K562 (cell line): Measurements from ENCODE around the gene GRIK5. TPM values are rescaled to one million over a fixed set of nuclear protein-coding genes. Genes with fewer than 3 reads are reported as not detected.
A peak's percentile ranks its signal among the peaks of the same experiment; 100 is the strongest.

Source experiments
- BMI1 ChIP-seq: fragments of 150-350 bp; IDR thresholded peaks from 2 replicates; pipeline ENCODE4 v1.6.1; 2014; ENCODE audit warnings: low read length
- BRF1 ChIP-seq: IDR thresholded peaks from 3 replicates; pipeline ENCODE4 v1.6.1; 2011; ENCODE audit warnings: borderline replicate concordance, mild to moderate bottlenecking; ENCODE audit not compliant: insufficient read length; ENCODE audit errors: extremely low read depth
- DPF2 ChIP-seq: fragments of 450-650 bp; IDR thresholded peaks from 2 replicates; pipeline ENCODE4 v1.6.1; 2016
- EP300 ChIP-seq: IDR thresholded peaks from 2 replicates; pipeline ENCODE4 v1.6.1; 2012; ENCODE audit warnings: low read length, improper control_type of control experiment
- ETV5 ChIP-seq: sonication (generic); formaldehyde crosslinking; IDR thresholded peaks from 2 replicates; pipeline ENCODE4 v1.4.0; 2020; ENCODE audit warnings: low read depth, mild to moderate bottlenecking, missing genetic modification reagents
- FOXP1 ChIP-seq: sonication (generic); formaldehyde crosslinking; IDR thresholded peaks from 2 replicates; pipeline ENCODE4 v1.8.0; 2022; ENCODE audit warnings: mild to moderate bottlenecking, missing genetic modification reagents
- HOXB6 ChIP-seq: fragments of 250-450 bp; sonication (Bioruptor Pico); IDR thresholded peaks from 2 replicates; pipeline ENCODE4 v1.5.1; 2022; ENCODE audit warnings: mild to moderate bottlenecking, borderline replicate concordance
- ILF3 ChIP-seq: fragments of 450-650 bp; IDR thresholded peaks from 2 replicates; pipeline ENCODE4 v1.6.1; 2018; ENCODE audit warnings: antibody characterized with exemption, mild to moderate bottlenecking, moderate library complexity, borderline replicate concordance
- KLF16 ChIP-seq: IDR thresholded peaks from 2 replicates; pipeline ENCODE4 v1.6.1; 2016; ENCODE audit warnings: antibody characterized with exemption
- L3MBTL2 ChIP-seq: fragments of 450-650 bp; IDR thresholded peaks from 2 replicates; pipeline ENCODE4 v1.6.1; 2016; ENCODE audit warnings: mild to moderate bottlenecking, moderate library complexity
- NFE2 ChIP-seq: IDR thresholded peaks from 2 replicates; pipeline ENCODE4 v1.6.1; 2014; ENCODE audit warnings: antibody characterized with exemption, low read depth
- PCBP2 ChIP-seq: fragments of 200-400 bp; formaldehyde crosslinking; IDR thresholded peaks from 2 replicates; pipeline ENCODE4 v1.6.1; 2018; ENCODE audit warnings: low read length, low read depth, mild to moderate bottlenecking, moderate library complexity; ENCODE audit not compliant: poor library complexity, severe bottlenecking
- RBM22 ChIP-seq: fragments of 200-400 bp; formaldehyde crosslinking; IDR thresholded peaks from 2 replicates; pipeline ENCODE4 v1.6.1; 2018; ENCODE audit warnings: low read length, low read depth; ENCODE audit not compliant: poor library complexity, severe bottlenecking
- RNF2 ChIP-seq: sonication (generic); IDR thresholded peaks from 2 replicates; pipeline ENCODE4 v1.6.1; 2016
- ZC3H4 ChIP-seq: sonication (generic); formaldehyde crosslinking; IDR thresholded peaks from 2 replicates; pipeline ENCODE4 v1.9.0; 2021; ENCODE audit warnings: missing genetic modification reagents, borderline replicate concordance
- ZNF239 ChIP-seq: fragments of 250-450 bp; sonication (Bioruptor Pico); IDR thresholded peaks from 2 replicates; pipeline ENCODE4 v1.4.0; 2020; ENCODE audit warnings: mild to moderate bottlenecking
- ZNF3 ChIP-seq: fragments of 250-450 bp; sonication (Bioruptor Pico); IDR thresholded peaks from 2 replicates; pipeline ENCODE4 v1.5.0; 2021; ENCODE audit warnings: mild to moderate bottlenecking, moderate library complexity
- ZNF77 ChIP-seq: fragments of 250-450 bp; sonication (Bioruptor Pico); IDR thresholded peaks from 2 replicates; pipeline ENCODE4 v1.5.0; 2020
- polyA plus RNA-seq, 8 experiments: library from polyadenylated mRNA; depleted of rRNA in 4 of 8; stranded (reverse) in 5 of 8; unstranded in 3 of 8; fragments of >200 nt; fragmentation: Nextera tagmentation in 2 of 8; fragmentation: Illumina TruSeq in 1 of 8; extraction: Ambion mirVana in 2 of 8; extraction: Trizol in 1 of 8; gene quantifications; 2 replicates each; pipeline versions ENCODE4 v1.2.1 to v1.2.3, GENCODE V29; 2011 to 2014; ENCODE audit warnings: inconsistent platforms in 1 of 8, missing spikeins in 1 of 8
- total RNA-seq, 7 experiments: library from RNA; depleted of rRNA in 6 of 7; stranded (reverse); fragments of >200 nt in 6 of 7; fragmentation: Illumina TruSeq in 2 of 7; extraction: Trizol in 2 of 7; gene quantifications; 2 replicates each; pipeline versions ENCODE4 v1.2.1 to v1.2.3, GENCODE V29; 2011 to 2021; ENCODE audit warnings: low replicate concordance in 1 of 7
- TF ChIP-seq, protein P1 (sequence below): fragments of 450-650 bp; IDR thresholded peaks from 2 replicates; pipeline ENCODE4 v1.7.0; 2016; ENCODE audit warnings: borderline replicate concordance
- TF ChIP-seq, protein P2 (sequence below): fragments of 250-450 bp; sonication (Bioruptor Pico); IDR thresholded peaks from 2 replicates; pipeline ENCODE4 v1.5.0; 2021
- TF ChIP-seq, protein P3 (sequence below): fragments of 250-450 bp; sonication (Bioruptor Pico); IDR thresholded peaks from 2 replicates; pipeline ENCODE4 v1.6.1; 2021; ENCODE audit warnings: mild to moderate bottlenecking

The GRIK5 gene
- total and polyA plus RNA-seq, 9 of the 15 experiments (the other 6 are each of a cell fraction or from before 2014, with no cell fraction given), result 0.04 to 0.55 (median 0.27) TPM; not detected in 2

DNA sequence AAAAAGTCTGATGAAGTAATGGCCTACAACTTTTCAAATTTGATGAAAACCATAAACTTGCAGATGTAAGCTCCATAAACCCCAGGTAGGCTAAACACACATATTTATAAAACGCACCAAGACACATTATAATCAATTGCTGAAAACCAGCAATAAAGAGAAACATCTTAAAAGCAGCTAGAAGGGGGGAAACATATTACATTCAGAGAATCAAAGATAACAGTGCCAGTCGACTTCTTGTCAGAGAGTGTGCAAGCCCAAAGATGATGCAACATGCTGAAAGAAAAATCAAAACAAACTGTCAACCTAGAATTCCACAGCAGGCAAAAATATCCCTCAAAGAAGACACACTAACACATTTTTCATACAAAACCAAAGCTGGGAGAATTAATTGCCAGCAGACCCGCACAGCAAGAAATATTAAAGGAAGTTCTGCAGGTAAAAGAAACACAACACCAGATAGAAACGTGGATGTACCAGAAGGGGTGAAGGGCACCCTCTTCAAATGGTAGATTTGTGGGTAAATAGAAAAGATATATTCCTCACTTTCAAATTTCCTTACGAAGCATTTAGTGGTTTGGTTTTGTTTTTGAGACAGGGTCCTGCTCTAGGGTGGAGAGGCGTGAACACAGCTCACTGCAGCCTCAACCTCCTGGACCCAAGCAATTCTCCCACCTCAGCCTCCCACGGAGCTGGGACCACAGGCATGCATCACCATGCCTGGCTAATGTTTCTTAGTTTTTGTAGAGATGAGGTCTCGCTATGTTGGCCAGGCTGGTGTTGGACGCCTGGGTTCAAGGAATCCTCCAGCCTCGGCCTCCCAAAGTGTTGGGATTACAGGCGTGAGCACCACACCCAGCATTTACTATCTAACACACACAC is 59.5 kb downstream of the GRIK5 start (continued):
- TF ChIP-seq, protein P1, sequence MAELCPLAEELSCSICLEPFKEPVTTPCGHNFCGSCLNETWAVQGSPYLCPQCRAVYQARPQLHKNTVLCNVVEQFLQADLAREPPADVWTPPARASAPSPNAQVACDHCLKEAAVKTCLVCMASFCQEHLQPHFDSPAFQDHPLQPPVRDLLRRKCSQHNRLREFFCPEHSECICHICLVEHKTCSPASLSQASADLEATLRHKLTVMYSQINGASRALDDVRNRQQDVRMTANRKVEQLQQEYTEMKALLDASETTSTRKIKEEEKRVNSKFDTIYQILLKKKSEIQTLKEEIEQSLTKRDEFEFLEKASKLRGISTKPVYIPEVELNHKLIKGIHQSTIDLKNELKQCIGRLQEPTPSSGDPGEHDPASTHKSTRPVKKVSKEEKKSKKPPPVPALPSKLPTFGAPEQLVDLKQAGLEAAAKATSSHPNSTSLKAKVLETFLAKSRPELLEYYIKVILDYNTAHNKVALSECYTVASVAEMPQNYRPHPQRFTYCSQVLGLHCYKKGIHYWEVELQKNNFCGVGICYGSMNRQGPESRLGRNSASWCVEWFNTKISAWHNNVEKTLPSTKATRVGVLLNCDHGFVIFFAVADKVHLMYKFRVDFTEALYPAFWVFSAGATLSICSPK, result no peak
- TF ChIP-seq HOXB6 (CRISPR knock-in tag) (no peak), PCBP2 (no peak), RBM22 (no peak), NFE2 (no peak), ZC3H4 (CRISPR knock-in tag) (no peak), RNF2 (no peak), FOXP1 (CRISPR knock-in tag) (no peak), ZNF3 (CRISPR knock-in tag) (no peak; the same call in 1 of the 2 replicates), ZNF77 (CRISPR knock-in tag) (no peak), BMI1 (no peak), ILF3 (no peak), BRF1 (no peak), EP300 (peak; percentile 98), ETV5 (no peak), L3MBTL2 (peak; percentile 71), KLF16 (no peak), ZNF239 (CRISPR knock-in tag) (peak; percentile 78), DPF2 (peak; percentile 76; the same call in 1 of the 2 replicates)
- TF ChIP-seq, protein P2, sequence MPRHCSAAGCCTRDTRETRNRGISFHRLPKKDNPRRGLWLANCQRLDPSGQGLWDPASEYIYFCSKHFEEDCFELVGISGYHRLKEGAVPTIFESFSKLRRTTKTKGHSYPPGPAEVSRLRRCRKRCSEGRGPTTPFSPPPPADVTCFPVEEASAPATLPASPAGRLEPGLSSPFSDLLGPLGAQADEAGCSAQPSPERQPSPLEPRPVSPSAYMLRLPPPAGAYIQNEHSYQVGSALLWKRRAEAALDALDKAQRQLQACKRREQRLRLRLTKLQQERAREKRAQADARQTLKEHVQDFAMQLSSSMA (CRISPR knock-in tag), result no peak
- TF ChIP-seq, protein P3, sequence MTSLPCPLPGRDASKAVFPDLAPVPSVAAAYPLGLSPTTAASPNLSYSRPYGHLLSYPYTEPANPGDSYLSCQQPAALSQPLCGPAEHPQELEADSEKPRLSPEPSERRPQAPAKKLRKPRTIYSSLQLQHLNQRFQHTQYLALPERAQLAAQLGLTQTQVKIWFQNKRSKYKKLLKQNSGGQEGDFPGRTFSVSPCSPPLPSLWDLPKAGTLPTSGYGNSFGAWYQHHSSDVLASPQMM, result no peak
